WI38 (cell line): ENCODE results near the gene MINDY4.

Experiments
- H3K4me3 ChIP-seq: 2 replicates; pipeline ENCODE4 v1.5.1; 2011; ENCODE audit warnings: low read depth, mild to moderate bottlenecking, control low read depth, low read length
- TF ChIP-seq, protein P1 (sequence below): IDR thresholded peaks from 2 replicates; pipeline ENCODE4 v1.5.1; 2012; ENCODE audit warnings: low read depth, mild to moderate bottlenecking, control low read depth, low read length

The MINDY4 gene

DNA sequence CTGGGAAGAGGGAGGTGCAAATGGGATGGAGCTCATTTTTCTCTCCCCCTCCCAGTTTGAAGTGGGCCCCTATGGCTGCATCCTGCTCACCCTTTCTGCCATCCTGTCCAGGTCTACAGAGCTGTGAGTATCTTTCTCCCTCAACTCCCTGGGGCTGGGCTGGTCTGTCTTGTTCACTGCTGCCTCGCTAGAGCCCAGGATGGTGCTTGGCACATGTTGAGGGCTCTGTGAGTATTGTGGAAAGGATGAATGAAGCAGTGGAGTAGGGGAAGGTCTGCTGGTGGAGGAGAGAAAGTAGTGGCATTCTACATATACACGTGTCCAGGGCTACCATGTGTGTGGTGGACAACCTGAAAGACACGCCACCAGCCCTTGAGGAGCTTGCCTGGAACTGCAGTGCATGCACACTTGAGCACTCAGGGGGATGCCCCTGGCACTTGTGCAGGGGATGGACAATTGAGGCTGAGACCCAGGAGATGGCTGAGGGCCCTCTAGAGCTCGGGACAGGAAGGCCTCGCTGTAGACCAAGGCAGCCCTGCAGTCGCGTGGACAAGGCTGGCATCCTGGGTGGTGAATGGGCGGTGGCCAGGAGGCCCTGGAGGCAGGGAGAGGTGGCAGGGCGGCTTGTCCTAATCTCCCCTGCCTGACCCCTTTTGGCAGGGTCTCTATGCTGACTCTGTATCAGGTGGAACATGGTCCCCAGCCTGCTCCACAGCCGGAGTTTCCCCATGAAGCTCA is 88.2 kb downstream of the MINDY4 start:
- no peak overlapping the region for H3K4me3 ChIP-seq
- TF ChIP-seq, protein P1, sequence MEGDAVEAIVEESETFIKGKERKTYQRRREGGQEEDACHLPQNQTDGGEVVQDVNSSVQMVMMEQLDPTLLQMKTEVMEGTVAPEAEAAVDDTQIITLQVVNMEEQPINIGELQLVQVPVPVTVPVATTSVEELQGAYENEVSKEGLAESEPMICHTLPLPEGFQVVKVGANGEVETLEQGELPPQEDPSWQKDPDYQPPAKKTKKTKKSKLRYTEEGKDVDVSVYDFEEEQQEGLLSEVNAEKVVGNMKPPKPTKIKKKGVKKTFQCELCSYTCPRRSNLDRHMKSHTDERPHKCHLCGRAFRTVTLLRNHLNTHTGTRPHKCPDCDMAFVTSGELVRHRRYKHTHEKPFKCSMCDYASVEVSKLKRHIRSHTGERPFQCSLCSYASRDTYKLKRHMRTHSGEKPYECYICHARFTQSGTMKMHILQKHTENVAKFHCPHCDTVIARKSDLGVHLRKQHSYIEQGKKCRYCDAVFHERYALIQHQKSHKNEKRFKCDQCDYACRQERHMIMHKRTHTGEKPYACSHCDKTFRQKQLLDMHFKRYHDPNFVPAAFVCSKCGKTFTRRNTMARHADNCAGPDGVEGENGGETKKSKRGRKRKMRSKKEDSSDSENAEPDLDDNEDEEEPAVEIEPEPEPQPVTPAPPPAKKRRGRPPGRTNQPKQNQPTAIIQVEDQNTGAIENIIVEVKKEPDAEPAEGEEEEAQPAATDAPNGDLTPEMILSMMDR = no peak

GRCh38 chr7:30859940-30860496 is 88.8 kb downstream of the MINDY4 start:
- no peak overlapping the region for H3K4me3 ChIP-seq
- TF ChIP-seq, protein P1 = no peak

DNA sequence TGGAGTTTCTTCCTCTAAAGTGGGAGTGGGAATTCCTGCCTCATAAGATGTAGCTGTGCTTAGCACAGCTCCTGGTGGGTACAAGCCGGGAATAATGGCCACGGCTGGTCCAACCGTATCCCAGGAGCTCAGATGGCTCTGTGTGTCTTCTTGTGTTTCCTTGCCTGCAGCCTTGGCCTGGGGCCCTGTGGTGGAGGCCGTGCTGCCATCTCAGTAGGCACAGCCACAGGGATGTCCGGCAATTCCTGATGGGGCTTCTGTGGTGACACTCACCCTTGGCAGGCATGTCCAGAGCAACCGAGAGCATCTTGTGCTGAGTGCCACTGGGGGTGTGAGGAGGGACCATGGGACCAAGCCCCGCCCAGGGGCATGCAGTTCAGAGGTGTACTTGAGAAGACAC is 90.4 kb downstream of the MINDY4 start:
- no peak overlapping the region for H3K4me3 ChIP-seq
- TF ChIP-seq, protein P1 = no peak

DNA sequence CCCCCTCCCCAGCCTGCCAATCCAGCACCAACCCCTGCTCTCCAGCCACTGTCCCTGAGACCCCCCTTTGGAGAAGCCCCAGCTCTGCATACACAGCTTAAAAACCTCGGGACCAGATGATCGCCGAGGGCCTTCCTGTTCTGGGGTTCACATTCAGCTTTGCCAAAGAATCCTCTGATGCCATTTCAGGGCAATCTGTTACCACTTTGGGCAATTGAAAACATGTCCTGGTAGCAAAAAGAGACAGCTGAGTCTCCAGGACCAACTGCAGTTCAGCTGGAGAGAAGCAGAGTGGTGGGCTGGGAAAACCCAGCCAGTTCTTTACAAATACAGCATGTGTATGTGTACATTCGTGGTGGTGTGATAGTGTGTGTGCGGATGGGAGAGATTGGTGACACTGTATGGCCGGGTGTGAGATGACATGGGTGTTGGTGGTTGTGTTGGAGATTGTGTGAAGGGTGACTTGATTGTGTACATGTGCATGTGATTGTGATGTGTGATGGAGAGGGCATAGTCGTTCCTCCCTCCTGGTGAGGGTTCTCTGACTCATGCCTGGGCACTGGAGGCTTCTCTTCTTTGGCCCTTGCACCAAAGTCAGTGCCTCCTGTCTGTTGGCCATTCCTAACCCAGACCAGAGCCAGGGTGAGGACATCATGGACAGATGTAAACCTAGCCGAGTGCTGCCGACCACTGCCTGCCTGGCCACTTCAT is 91.9 kb downstream of the MINDY4 start:
- no peak overlapping the region for H3K4me3 ChIP-seq
- TF ChIP-seq, protein P1 = no peak

DNA sequence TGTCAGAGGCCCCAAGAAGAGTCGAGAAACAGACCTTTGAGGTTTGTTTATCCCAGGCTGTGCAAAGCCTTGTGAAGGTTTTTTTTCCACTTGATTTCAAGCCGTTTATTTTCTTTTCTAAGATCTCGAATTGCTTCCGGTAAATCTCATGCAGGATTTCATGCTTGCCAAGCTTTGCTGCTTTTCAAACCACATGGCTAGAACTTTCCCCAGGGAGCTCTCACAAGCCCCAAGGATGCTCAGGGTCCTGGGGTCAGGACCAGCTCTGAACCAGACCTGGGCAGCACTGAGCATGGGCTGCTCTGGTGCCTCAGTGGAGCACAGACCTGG is 92.5 kb downstream of the MINDY4 start:
- no peak overlapping the region for H3K4me3 ChIP-seq
- TF ChIP-seq, protein P1 = no peak

GRCh38 chr7:30864101-30864500 is 92.9 kb downstream of the MINDY4 start:
- no peak overlapping the region for H3K4me3 ChIP-seq

GRCh38 chr7:30865076-30865475 is 93.9 kb downstream of the MINDY4 start:
- no peak overlapping the region for H3K4me3 ChIP-seq
- TF ChIP-seq, protein P1 = no peak

More at GRCh38 chr7:30864101-30864500, 92.9 kb downstream of the MINDY4 start:
- TF ChIP-seq, protein P1 = no peak
